ENCODE data around the gene HIVEP1. TPM values are rescaled to one million over a fixed set of nuclear protein-coding genes. Genes with fewer than 3 reads are reported as not detected.
A peak's percentile ranks its signal among the peaks of the same experiment; 100 is the strongest.

Gene HIVEP1
- total and polyA plus RNA-seq, 2 donors from 2014 or later: 3.6 to 30.4 TPM

- Histone ChIP-seq H3K9ac (ENCODE audit: low read length in 3 of 3) (no peak overlapping the region), H3K9me3 (ENCODE audit: control insufficient read depth in 2 of 3, insufficient read depth in 1 of 3, low read length in 3 of 3) (no peaks in the 10 kb centered on the region), H3K4me1 (ENCODE audit: control insufficient read depth in 2 of 3, insufficient read depth in 2 of 3, low read depth in 1 of 3, low read length in 3 of 3) (no peaks in the 10 kb centered on the region), H3K27ac (ENCODE audit: low read depth in 2 of 2, low read length in 2 of 2) (no peak overlapping the region), H3K27me3 (ENCODE audit: control insufficient read depth, insufficient read depth, low read length) (no peaks in the 10 kb centered on the region), H3K36me3 (ENCODE audit: control insufficient read depth in 2 of 3, insufficient read depth in 3 of 3, low read length in 3 of 3) (peaks cover 0 to 11% (median 5%) of the 10 kb centered on the region in 3 donors), H3K4me3 (ENCODE audit: low read length in 3 of 3) (no peak overlapping the region)
- FAIRE-seq (no peak), DNase-seq (no peak)
- intact Hi-C loops (cut with DNase I): no loop called here
- TF ChIP-seq CTCF (IDR thresholded peaks at IDR 0.05; ENCODE audit: borderline replicate concordance, extremely low read depth, insufficient read depth): no peak
These were observed 124.8 kb downstream of the HIVEP1 start for GRCh38 chr6:12136905-12137304.

- intact Hi-C loops (cut with DNase I): no loop called here
- no peaks in the 10 kb centered on the region for H3K9me3 ChIP-seq (ENCODE audit: control insufficient read depth in 2 of 3, insufficient read depth in 1 of 3, low read length in 3 of 3)
- FAIRE-seq: no peak
- H3K9ac ChIP-seq (ENCODE audit: low read length in 3 of 3): no peak overlapping the region
- no peaks in the 10 kb centered on the region for H3K27me3 ChIP-seq (ENCODE audit: control insufficient read depth, insufficient read depth, low read length)
- peaks cover 0 to 11% (median 5%) of the 10 kb centered on the region in 3 donors for H3K36me3 ChIP-seq (ENCODE audit: control insufficient read depth in 2 of 3, insufficient read depth in 3 of 3, low read length in 3 of 3)
- no peak for TF ChIP-seq CTCF (IDR thresholded peaks at IDR 0.05; ENCODE audit: borderline replicate concordance, extremely low read depth, insufficient read depth)
- peak in 1 of 5 donors; percentile 29 for DNase-seq
- H3K27ac ChIP-seq (ENCODE audit: low read depth in 2 of 2, low read length in 2 of 2): no peak overlapping the region
- no peak overlapping the region for H3K4me3 ChIP-seq (ENCODE audit: low read length in 3 of 3)
- no peaks in the 10 kb centered on the region for H3K4me1 ChIP-seq (ENCODE audit: control insufficient read depth in 2 of 3, insufficient read depth in 2 of 3, low read depth in 1 of 3, low read length in 3 of 3)
These were observed 125.4 kb downstream of the HIVEP1 start for GRCh38 chr6:12137480-12137879.

- FAIRE-seq (no peak), DNase-seq (no peak)
- H3K27me3 ChIP-seq (ENCODE audit: control insufficient read depth, insufficient read depth, low read length): no peaks in the 10 kb centered on the region
- intact Hi-C loops (cut with DNase I): no loop called here
- H3K27ac ChIP-seq (ENCODE audit: low read depth in 2 of 2, low read length in 2 of 2): no peak overlapping the region
- TF ChIP-seq CTCF (IDR thresholded peaks at IDR 0.05; ENCODE audit: borderline replicate concordance, extremely low read depth, insufficient read depth): no peak
- H3K4me1 ChIP-seq (ENCODE audit: control insufficient read depth in 2 of 3, insufficient read depth in 2 of 3, low read depth in 1 of 3, low read length in 3 of 3): no peaks in the 10 kb centered on the region
- H3K4me3 ChIP-seq (ENCODE audit: low read length in 3 of 3): no peak overlapping the region
- no peaks in the 10 kb centered on the region for H3K9me3 ChIP-seq (ENCODE audit: control insufficient read depth in 2 of 3, insufficient read depth in 1 of 3, low read length in 3 of 3)
- peaks cover 0 to 11% (median 5%) of the 10 kb centered on the region in 3 donors for H3K36me3 ChIP-seq (ENCODE audit: control insufficient read depth in 2 of 3, insufficient read depth in 3 of 3, low read length in 3 of 3)
- no peak overlapping the region for H3K9ac ChIP-seq (ENCODE audit: low read length in 3 of 3)
These were observed 126.3 kb downstream of the HIVEP1 start for GRCh38 chr6:12138381-12138780.

- intact Hi-C loops (cut with DNase I): no loop called here
- no peaks in the 10 kb centered on the region for H3K4me1 ChIP-seq (ENCODE audit: control insufficient read depth in 2 of 3, insufficient read depth in 2 of 3, low read depth in 1 of 3, low read length in 3 of 3)
- H3K4me3 ChIP-seq (ENCODE audit: low read length in 3 of 3): no peak overlapping the region
- FAIRE-seq (no peak), DNase-seq (no peak)
- peaks cover 0 to 11% (median 5%) of the 10 kb centered on the region in 3 donors for H3K36me3 ChIP-seq (ENCODE audit: control insufficient read depth in 2 of 3, insufficient read depth in 3 of 3, low read length in 3 of 3)
- no peaks in the 10 kb centered on the region for H3K27me3 ChIP-seq (ENCODE audit: control insufficient read depth, insufficient read depth, low read length)
- TF ChIP-seq CTCF (IDR thresholded peaks at IDR 0.05; ENCODE audit: borderline replicate concordance, extremely low read depth, insufficient read depth): no peak
- no peak overlapping the region for H3K27ac ChIP-seq (ENCODE audit: low read depth in 2 of 2, low read length in 2 of 2)
- no peak overlapping the region for H3K9ac ChIP-seq (ENCODE audit: low read length in 3 of 3)
- no peaks in the 10 kb centered on the region for H3K9me3 ChIP-seq (ENCODE audit: control insufficient read depth in 2 of 3, insufficient read depth in 1 of 3, low read length in 3 of 3)
These were observed 126.8 kb downstream of the HIVEP1 start for GRCh38 chr6:12138936-12139335.
